OCI-LY1 (cell line): ENCODE results near the gene GNAO1.

ENCODE experiments used
- H2AFZ ChIP-seq: fragments of 200-600 bp; sonication (generic), shearing (Covaris generic); 2 replicates; pipeline ENCODE4 v1.6.0; 2014; ENCODE audit warnings: antibody characterized with exemption, mild to moderate bottlenecking, low read length
- H3F3A ChIP-seq: fragments of 200-600 bp; sonication (generic), shearing (Covaris generic); 2 replicates; pipeline ENCODE4 v1.6.0; 2014; ENCODE audit warnings: mild to moderate bottlenecking, antibody characterized with exemption, low read length, moderate library complexity; ENCODE audit not compliant: insufficient read depth
- H3K27ac ChIP-seq: fragments of 200-600 bp; sonication (generic); 2 replicates; pipeline ENCODE4 v1.5.1; 2014; ENCODE audit warnings: low read length, mixed run types, mild to moderate bottlenecking, low read depth; ENCODE audit not compliant: poor library complexity, severe bottlenecking
- H3K27me3 ChIP-seq: fragments of 200-600 bp; sonication (generic); 2 replicates; pipeline ENCODE4 v1.6.0; 2014; ENCODE audit warnings: antibody characterized with exemption, mild to moderate bottlenecking, low read length, moderate library complexity; ENCODE audit not compliant: insufficient read depth
- H3K36me3 ChIP-seq: fragments of 200-600 bp; sonication (generic); 2 replicates; pipeline ENCODE4 v1.6.1; 2014; ENCODE audit warnings: mild to moderate bottlenecking, antibody characterized with exemption, low read length, moderate library complexity, mixed read lengths; ENCODE audit not compliant: insufficient read depth
- H3K4me1 ChIP-seq: fragments of 200-600 bp; sonication (generic); 2 replicates; pipeline ENCODE4 v1.5.1; 2014; ENCODE audit warnings: mild to moderate bottlenecking, low read length, moderate library complexity; ENCODE audit not compliant: insufficient read depth, severe bottlenecking
- H3K4me2 ChIP-seq: fragments of 200-600 bp; sonication (generic), shearing (Covaris generic); 2 replicates; pipeline ENCODE4 v1.6.1; 2014; ENCODE audit warnings: low read length
- H3K4me3 ChIP-seq: fragments of 200-600 bp; sonication (generic); 2 replicates; pipeline ENCODE4 v1.5.1; 2014; ENCODE audit warnings: low read length, low read depth, mild to moderate bottlenecking, mixed read lengths; ENCODE audit not compliant: poor library complexity, severe bottlenecking
- H3K79me2 ChIP-seq: fragments of 200-600 bp; shearing (Covaris generic); 2 replicates; pipeline ENCODE4 v1.6.1; 2016; ENCODE audit warnings: mixed run types, low read length, mixed read lengths; ENCODE audit not compliant: insufficient read depth
- H3K9ac ChIP-seq: fragments of 200-600 bp; sonication (generic), shearing (Covaris generic); 2 replicates; pipeline ENCODE4 v1.6.1; 2014; ENCODE audit warnings: mild to moderate bottlenecking, low read length, mixed read lengths
- H3K9me2 ChIP-seq: fragments of 200-600 bp; sonication (generic), shearing (Covaris generic); 2 replicates; pipeline ENCODE4 v1.6.1; 2014; ENCODE audit warnings: low read depth, mild to moderate bottlenecking, low read length, mixed read lengths
- H3K9me3 ChIP-seq: fragments of 200-600 bp; shearing (Covaris generic); 2 replicates; pipeline ENCODE4 v1.6.1; 2014; ENCODE audit warnings: low read length, mixed read lengths
- H4K20me1 ChIP-seq: fragments of 200-600 bp; sonication (generic), shearing (Covaris generic); 2 replicates; pipeline ENCODE4 v1.6.0; 2016; ENCODE audit warnings: mild to moderate bottlenecking, low read length; ENCODE audit not compliant: insufficient read depth
- CTCF ChIP-seq: fragments of 200-600 bp; sonication (generic), shearing (Covaris generic); IDR thresholded peaks from 2 replicates; pipeline ENCODE4 v1.5.1; 2017; ENCODE audit warnings: mild to moderate bottlenecking, antibody characterized with exemption, low read length, moderate library complexity, mixed read lengths
- EZH2 ChIP-seq: fragments of 200-600 bp; sonication (generic), shearing (Covaris generic); IDR thresholded peaks from 2 replicates; pipeline ENCODE4 v1.8.0; 2017; ENCODE audit warnings: borderline replicate concordance, mixed run types, mild to moderate bottlenecking, antibody characterized with exemption, low read length, moderate library complexity, mixed read lengths

GNAO1 gene

GRCh38 chr16:56262551-56263245, 71.4 kb downstream of the GNAO1 start:
- Histone ChIP-seq H3K79me2 (no peaks in the 10 kb centered on the region), H3K9me3 (no peaks in the 10 kb centered on the region), H3K9ac (no peak overlapping the region), H3K4me3 (no peak overlapping the region), H2AFZ (no peak overlapping the region), H3K36me3 (no peaks in the 10 kb centered on the region), H4K20me1 (no peaks in the 10 kb centered on the region), H3F3A (no peaks in the 10 kb centered on the region), H3K9me2 (no peaks in the 10 kb centered on the region), H3K4me1 (no peaks in the 10 kb centered on the region), H3K27me3 (no peaks in the 10 kb centered on the region), H3K27ac (no peak overlapping the region), H3K4me2 (no peak overlapping the region)
- no peak for TF ChIP-seq CTCF
- TF ChIP-seq EZH2, result no peak

- no peaks in the 10 kb centered on the region for H3F3A ChIP-seq
- no peak overlapping the region for H3K4me2 ChIP-seq
- no peak overlapping the region for H3K9ac ChIP-seq
- no peaks in the 10 kb centered on the region for H3K36me3 ChIP-seq
- no peaks in the 10 kb centered on the region for H3K9me2 ChIP-seq
- no peak overlapping the region for H2AFZ ChIP-seq
- no peaks in the 10 kb centered on the region for H3K4me1 ChIP-seq
- H3K27ac ChIP-seq, result no peak overlapping the region
- no peaks in the 10 kb centered on the region for H4K20me1 ChIP-seq
- no peak for TF ChIP-seq EZH2
- no peak for TF ChIP-seq CTCF
- H3K4me3 ChIP-seq, result no peak overlapping the region
- no peaks in the 10 kb centered on the region for H3K79me2 ChIP-seq
- no peaks in the 10 kb centered on the region for H3K27me3 ChIP-seq
- H3K9me3 ChIP-seq, result no peaks in the 10 kb centered on the region
Measured at GRCh38 chr16:56263711-56264608, 72.7 kb downstream of the GNAO1 start.

- Histone ChIP-seq H3K9me3 (no peaks in the 10 kb centered on the region), H3F3A (no peaks in the 10 kb centered on the region), H3K4me1 (no peaks in the 10 kb centered on the region), H3K9me2 (no peaks in the 10 kb centered on the region), H3K4me3 (no peak overlapping the region), H2AFZ (no peak overlapping the region), H3K9ac (no peak overlapping the region), H3K79me2 (no peaks in the 10 kb centered on the region), H3K27me3 (no peaks in the 10 kb centered on the region), H4K20me1 (no peaks in the 10 kb centered on the region), H3K36me3 (no peaks in the 10 kb centered on the region), H3K27ac (no peak overlapping the region), H3K4me2 (no peak overlapping the region)
- no peak for TF ChIP-seq EZH2
- TF ChIP-seq CTCF, result no peak
Measured at GRCh38 chr16:56264609-56264972, 73.3 kb downstream of the GNAO1 start.
